NCI-H510A (cell line): Measurements from ENCODE around the gene ZMIZ1.

Experiments
- DNase-seq: peaks from one replicate; lab custom pipeline; 2025; lab: John Stamatoyannopoulos, UW

Gene ZMIZ1

DNA sequence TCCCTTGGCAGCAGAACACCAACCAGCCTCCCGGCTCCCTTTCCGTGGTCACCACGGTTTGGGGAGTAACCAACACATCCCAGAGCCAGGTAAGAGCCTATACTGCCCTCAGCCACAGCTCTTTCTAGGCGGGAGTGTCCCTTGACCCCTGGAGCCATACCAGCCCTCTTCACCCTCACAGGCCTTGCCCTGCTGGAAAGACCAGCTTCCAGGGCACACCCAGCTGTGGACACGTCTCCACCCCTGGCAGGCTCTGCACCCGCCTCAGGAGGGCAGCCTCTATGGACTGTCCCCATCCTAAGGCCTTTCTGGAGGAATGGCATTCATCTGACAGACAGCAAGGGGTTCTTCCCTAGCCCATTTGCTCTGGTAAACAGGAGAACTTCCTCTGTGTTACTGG, 221.0 kb downstream of the ZMIZ1 start:
- DNase-seq, result no peak

DNA sequence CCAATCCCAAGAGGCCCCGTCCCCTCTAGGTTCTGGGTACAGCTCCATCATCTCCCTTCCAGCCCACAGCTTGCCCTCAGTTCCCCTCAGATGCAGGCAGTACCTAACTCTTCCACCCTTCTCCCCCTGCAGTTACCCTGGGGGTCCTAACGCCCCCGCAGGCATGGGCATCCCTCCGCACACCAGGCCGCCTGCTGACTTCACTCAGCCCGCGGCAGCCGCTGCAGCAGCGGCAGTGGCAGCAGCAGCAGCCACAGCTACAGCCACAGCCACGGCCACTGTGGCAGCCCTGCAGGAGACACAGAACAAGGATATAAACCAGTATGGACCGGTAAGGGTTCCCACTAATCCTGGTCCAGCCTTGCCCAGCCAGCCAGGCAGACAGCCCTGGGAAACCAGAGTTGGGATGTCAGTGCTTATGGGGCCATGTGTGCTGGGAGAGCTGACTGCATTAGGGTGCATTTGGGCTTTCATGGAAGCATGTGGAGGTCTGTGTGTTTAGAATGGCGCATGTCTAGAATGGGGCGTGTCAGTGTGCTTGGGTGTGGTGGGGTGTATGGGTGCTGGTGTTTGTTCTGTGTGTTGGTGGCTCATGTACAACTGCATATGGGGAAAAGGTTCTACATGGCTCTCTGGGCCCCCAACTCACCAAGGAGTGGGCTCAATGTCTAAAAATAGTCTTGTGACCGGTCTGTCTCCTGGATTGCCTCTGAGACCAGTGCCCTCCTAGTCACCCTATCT, 223.4 kb downstream of the ZMIZ1 start:
- no peak for DNase-seq

DNA sequence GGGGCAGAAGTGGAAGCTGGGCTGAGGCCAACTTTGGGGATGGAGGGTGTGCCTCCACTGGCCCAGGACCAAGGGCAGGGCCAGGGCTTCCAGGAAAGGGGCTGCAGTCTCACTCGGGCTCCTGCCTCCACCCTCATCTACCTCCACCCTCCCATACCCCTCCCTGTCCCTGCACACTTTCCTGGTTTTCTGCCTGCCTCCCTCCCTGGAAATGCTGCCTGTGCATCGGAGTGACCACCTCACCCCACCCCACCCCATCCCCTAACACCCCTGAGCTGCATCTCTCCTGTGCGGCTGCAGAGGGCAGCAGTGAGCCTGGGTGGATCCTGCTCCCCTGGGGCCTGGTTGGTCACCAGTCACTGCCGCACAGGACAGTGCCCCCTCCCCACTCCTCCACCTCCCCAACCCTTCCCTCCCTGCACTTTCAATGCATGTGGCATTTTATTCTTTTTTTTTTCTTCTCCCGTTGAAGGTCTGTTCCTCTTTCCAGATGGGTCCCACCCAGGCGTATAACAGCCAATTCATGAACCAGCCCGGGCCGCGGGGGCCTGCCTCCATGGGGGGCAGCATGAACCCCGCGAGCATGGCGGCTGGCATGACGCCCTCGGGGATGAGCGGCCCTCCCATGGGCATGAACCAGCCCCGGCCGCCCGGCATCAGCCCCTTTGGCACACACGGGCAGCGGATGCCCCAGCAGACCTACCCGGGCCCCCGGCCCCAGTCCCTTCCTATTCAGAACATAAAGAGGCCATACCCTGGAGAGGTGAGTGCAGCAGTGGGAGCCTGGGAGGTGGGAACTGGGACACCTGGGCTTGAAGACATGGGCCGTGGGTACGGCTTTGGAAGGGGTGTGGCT, 224.4 kb downstream of the ZMIZ1 start:
- no peak for DNase-seq

DNA sequence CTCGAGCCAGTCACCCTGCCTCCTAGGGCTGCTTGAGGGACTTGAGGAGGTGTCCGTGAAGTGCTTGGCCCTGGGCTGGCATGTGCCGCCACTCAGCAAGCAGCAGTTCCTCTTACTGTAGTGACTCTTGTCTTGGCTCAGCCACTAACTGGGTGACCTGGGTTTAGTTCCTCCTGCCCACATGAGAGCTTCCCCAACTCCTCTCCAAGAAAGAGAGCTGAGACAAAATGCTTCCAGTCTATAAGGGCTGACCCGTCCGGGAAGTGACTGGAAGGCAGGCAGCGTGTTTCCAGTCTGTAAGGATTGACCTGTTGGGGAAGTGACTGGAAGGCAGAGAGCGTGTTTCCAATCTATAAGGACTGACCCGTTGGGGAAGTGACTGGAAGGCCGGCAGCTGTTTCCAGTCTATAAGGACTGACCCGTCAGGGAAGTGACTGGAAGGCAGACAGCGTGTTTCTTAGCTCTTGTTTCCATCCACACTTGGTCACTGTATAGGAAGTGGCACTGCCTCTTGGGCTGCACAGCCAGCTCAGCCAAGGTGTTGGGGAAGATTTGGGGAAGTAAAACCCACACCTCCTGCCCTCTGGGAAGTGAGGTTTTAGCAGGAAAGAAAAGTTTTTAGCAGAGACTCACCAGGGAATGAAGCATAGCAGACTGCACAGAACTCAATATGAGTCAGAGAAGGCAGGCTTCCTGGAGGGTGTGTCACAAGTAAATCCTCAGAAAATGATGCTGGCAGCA, 225.2 kb downstream of the ZMIZ1 start:
- no peak for DNase-seq

DNA sequence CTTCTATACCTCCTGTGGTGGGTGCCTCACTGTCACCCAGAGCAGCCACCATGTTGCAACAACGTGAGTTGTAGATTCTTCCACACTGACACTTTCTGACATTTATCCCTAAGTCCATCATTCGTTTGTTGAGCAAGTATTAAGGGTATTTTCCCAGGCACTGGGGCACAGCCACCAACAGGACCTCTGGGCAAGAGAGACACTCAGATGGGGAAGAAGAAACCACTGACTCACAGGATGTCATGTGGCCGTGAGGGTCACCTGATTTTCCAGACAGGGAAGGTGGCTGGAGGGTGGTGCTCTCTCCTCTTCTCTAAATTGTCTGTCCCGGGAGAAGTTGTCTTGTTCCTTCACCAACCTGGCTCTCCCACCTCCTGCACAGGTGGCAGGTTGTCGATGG, 226.8 kb downstream of the ZMIZ1 start:
- no peak for DNase-seq

DNA sequence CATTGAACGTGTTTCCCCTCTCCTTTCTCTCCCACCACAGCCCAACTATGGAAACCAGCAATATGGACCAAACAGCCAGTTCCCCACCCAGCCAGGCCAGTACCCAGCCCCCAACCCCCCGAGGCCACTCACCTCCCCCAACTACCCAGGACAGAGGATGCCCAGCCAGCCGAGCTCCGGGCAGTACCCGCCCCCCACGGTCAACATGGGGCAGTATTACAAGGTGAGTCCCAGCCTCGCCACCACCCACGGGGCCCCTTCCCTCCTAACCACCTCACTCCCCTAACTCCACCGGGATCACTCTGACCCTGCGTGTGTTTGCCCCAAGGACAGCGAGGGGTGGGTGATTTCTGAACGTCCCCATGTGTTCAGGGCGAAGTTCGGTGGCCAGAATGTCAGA, 227.7 kb downstream of the ZMIZ1 start:
- DNase-seq, result no peak

DNA sequence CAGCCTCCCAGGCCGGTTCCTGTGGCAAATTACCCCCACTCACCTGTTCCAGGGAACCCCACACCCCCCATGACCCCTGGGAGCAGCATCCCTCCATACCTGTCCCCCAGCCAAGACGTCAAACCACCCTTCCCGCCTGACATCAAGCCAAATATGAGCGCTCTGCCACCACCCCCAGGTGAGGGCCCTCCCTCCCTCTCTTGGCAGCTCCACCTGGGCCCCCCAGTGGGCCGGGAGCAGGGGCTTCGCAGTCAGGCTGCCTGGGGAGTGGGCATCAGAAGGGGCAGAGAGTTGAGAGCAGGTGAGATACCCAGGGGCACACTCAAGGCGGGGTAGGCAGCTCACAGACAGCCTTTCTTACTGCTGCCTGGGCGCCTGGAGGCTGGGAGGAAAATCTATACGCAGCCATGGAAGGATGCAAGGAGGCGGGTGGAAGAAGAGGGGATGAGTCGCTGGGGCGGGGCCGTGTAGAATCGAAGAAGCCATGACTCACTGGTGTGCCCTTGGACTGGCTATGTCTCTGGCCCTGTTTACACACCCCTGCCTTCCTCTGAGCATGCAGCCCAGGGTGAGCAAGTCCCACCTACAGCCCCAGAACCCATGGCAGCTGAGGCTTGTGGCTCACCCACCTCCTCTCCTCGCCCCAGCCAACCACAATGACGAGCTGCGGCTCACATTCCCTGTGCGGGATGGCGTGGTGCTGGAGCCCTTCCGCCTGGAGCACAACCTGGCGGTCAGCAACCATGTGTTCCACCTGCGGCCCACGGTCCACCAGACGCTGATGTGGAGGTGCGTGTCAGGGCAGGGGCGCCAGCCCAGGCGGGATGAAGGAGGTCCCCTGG, 229.9 kb downstream of the ZMIZ1 start:
- DNase-seq, result no peak

DNA sequence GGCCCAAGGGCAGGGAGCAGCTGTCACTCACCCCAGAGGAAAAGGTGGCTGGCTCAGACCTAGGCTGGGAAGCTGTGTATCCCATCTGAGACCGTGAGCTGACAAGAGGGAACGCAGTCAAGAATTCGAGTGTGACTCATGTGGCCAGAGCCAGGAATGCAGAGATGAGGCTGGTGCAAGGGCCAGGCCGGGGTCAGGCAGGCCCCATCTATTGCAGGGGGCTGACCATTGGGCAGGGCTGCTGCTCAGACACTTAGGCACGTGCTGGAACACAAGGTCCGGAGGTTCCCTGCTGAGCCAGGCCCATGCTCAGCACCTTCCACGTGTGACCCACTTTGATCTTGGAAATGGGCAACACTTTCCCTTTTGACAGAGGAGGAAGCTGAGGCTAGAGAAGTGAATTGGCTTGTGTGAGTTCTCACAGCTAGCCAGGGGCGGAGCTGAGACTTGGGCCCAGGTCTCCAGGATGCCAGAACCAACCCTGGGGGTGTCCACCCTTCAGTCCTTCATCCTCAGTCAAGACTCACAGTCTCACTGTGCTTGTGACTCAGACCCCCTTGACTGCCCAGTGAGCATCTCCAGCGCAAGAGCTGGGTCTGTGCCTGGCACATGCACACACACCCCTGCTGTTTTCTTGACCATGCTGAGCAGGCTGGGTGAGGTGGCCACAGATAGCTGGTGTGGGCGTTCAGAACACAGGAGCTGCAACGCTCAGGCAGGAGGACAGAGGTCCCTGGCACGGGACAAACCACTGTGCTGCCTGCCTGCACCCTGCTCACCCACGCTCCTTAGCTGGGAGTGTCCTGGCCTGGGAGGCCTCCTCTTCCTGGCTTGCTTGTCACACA, 230.9 kb downstream of the ZMIZ1 start:
- DNase-seq, result no peak

DNA sequence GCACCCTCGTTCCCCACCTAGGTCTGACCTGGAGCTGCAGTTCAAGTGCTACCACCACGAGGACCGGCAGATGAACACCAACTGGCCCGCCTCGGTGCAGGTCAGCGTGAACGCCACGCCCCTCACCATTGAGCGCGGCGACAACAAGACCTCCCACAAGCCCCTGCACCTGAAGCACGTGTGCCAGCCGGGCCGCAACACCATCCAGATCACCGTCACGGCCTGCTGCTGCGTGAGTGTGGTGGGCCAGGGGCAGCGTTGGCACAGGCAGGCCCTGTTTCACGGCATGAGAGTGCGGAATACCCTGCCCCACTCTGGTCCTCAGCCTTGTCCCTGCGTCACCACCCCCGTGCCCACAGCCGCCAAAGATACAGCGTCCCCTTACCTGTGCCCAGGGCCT, 231.9 kb downstream of the ZMIZ1 start:
- no peak for DNase-seq

DNA sequence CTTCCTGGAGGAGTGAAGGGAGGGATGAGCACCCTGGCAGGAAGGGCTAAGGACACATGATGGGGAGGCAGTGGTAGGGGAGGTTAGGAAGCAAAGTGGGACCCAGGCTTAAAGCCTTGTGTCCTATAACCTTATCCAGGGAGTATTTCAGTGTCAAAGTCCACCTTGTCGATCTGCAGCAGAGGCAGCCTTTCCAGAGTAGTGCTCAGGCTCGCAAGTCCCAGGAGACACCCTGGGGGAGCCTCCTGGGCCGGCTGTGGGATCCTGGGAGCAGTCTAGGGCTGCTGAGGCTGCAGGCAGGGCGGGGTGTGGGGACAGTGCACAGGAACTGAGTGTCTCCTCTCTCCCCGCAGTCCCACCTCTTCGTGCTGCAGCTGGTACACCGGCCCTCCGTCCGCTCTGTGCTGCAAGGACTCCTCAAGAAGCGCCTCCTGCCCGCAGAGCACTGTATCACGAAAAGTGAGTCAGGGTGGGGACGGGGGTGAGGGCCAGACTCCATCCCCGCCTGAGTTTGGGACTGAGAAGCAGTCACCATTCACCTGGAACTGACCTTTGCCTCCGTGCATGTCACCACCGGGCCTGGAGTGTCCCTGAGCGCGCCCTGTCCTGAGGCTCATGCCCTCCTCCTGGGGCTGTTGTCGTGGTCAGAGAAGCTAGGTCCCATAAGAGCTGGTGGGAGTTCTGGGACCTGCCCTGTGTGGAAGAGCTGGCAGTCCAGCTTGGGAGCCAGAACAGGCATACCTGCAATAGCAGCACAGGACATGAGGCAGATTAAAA, 233.2 kb downstream of the ZMIZ1 start:
- DNase-seq, result no peak

DNA sequence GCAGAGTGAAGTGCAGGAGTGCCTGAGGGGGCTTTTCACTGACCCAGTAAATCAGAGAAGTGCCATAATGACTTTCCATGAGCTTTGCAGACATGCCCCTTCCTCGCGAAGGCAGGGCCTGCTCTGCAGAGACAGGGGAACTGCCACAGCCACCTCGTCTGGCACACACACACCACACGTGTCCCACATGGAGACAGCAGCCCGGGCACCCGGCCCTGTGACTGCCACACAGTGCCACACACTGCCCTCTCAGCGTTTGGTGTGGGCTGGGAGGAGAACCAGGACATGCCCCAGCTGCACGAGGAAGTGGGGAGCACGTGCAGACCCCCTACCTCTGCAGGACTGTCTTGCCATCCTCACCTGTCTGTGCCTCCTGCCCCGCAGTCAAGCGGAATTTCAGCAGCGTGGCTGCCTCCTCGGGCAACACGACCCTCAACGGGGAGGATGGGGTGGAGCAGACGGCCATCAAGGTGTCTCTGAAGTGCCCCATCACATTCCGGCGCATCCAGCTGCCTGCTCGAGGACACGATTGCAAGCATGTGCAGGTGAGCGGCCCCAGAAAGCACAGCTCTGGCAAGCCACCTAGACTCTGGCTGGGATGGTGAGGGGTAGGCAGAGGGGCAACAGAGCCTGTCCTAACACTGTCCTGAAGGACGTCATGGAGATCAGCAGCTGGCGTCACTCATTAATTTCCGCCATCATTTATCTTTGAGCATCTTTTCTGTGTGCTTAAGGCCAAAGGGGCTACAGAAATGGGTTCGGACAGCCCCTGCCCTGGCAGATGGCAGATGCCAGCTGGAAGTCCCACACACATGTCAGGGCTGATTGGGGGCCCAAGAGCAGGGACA, 235.1 kb downstream of the ZMIZ1 start:
- DNase-seq, result no peak

DNA sequence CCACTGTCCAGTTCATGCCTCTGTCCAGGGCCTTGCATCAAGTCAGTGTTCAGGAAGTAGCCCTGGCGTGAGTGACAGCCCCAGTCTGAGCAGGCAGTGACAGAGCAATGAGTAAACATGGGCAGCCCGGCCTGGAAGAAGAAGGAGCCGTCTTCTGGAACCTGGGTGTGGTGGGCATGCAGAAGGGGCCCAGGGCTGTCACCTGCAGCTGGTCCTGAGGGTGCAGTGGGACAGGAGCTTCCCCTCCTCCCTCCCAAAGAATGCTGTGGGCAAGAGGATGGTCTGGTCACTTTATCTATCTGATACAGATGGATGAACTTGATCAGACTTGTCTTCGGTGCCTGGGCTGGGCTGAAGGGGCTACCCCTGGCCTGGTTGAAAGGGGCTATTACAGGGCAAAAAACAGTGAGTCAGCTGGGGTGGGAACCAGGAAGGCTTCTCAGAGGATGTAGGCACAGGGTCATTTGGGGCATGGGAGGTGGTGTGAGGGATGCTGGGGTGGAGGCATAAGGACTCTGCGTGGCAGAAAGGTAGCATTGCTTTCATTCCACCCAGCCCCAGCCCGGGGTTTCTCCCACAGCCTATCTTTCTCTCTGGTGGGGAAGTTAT, 235.8 kb downstream of the ZMIZ1 start:
- DNase-seq, result no peak

DNA sequence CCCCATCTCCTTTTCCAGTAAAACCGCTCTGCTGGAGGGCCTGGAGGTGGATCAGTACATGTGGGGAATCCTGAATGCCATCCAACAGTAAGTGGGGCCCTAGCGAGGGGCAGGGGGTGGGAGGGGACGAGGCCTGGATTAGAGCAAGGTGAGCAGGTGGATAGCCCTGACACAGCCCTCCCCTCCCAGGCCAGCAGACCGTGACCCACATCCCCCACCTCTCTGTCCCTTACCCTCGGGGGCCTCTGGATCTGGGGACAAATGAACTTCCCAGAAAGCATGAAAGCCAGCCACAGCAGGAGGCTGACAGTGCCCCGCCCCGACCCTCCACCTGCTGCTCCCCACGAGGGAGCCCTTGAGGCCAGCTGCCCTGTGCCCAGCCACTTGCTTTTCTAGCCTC, 236.7 kb downstream of the ZMIZ1 start:
- DNase-seq, result no peak

DNA sequence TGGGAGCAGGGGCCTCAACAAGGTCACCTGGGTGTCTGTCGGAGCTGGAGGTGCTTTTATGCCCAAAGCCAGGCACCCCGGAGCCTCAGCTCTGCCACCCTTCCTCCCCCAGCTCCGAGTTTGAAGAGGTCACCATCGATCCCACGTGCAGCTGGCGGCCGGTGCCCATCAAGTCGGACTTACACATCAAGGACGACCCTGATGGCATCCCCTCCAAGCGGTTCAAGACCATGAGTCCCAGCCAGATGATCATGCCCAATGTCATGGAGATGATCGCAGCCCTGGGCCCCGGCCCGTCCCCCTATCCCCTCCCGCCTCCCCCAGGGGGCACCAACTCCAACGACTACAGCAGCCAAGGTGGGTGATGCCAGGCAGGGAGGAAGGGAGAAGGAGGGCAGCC, 237.2 kb downstream of the ZMIZ1 start:
- DNase-seq, result no peak

DNA sequence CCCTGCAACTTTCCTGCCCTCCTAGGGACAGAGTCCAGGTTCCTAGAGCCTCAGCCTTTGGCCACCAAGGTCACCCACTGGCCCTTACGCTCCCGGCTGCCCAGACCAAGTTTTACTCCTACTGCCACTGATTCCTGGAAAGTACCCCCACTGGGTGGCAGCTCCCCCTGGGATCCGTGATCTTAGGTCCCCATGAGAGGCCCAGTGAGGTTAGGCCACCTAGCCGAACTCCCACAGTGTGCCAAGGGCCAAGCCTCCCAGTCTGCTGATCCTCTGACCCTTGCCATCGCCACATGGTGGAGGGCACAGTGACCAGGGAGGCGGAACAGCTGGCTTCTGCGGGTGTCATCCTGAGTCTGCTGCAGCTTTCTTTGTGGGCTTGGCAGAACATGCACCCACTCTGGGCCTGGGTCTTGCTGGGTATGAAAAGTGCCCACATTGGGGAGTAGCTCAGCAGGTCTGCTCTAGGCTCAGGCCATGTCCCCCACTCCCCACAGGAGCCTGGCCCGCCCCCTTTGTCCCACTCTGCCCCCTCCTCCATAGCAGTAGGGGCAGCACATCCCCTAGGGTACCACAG, 238.0 kb downstream of the ZMIZ1 start:
- DNase-seq, result no peak

DNA sequence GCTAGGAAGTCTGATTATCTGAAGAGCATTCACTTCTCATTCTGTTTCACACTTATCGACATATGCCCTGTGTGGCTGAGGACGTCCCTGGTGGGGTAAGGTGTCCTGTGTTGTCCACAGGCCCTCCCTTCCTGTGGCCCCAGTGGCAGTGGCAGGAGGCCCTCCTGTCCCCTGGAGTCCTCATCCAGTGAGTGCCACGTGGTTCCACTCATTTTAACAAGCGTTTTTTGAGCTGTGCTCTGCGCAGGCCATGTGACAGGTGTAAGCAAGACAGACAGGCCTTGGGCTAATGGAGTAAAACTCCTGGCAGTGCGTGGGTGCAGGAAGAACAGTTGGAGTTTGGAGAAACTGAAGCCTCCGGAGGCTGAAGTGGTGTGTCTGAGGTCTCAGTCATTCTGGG, 239.2 kb downstream of the ZMIZ1 start:
- DNase-seq, result no peak

DNA sequence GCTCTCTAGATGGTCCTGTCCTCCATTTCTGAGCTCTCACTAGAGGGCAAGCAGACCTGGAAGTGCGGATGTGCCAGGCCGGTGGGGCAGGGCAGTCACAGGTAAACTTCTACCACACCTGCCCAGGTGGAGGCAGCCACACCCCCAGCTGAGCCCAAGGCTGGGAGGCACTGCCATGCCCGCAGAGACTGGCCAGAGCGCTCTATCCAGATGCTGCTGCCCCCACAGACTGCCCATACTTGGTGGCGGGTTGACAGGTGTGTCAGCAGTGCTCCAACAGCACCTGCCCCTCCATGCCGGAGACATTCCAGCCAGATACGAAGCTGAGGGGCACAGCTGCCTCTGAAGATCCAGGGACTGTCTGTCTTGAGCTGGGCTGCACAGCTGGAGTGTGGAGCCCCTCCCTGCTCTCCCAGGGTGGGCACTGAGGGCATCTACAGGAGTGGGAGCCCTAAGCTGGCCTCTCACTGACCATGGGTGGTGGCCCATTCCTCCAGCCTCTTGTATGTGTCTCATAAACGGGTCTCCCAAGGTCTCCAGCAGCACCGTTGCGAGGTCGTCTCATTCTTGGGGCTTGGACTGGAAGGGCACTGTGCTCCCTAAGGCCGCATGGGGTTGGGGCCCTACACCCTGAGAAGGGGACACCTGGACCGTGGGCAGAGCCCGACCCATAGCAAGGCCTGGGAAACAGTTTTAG, 240.4 kb downstream of the ZMIZ1 start:
- DNase-seq, result no peak
